GM18907 (cell line): ENCODE data around the gene NAA16.

ENCODE experiments used
- ATAC-seq: cut with Tn5 transposase; IDR thresholded peaks from one replicate; pipeline ENCODE4 v1.9.1; 2021; ENCODE audit warnings: mild to moderate bottlenecking, moderate library complexity; ENCODE audit not compliant: unreplicated experiment

The NAA16 gene

GRCh38 chr13:41302743-41303142, 8.3 kb upstream of the NAA16 start:
- ATAC-seq: no peak

- no peak for ATAC-seq
Measured at GRCh38 chr13:41304551-41304950, 6.5 kb upstream of the NAA16 start.

- ATAC-seq: no peak
Measured at GRCh38 chr13:41306271-41307145, 4.6 kb upstream of the NAA16 start.

GRCh38 chr13:41307884-41308640, 3.0 kb upstream of the NAA16 start:
- no peak for ATAC-seq

GRCh38 chr13:41311406-41312175, 524 bp downstream of the NAA16 start:
- ATAC-seq: peak; percentile 61

- peak; percentile 14 for ATAC-seq
Measured at GRCh38 chr13:41312176-41312500, 1.1 kb downstream of the NAA16 start.

GRCh38 chr13:41313117-41313516, 2.0 kb downstream of the NAA16 start:
- ATAC-seq: no peak

GRCh38 chr13:41313659-41314197, 2.7 kb downstream of the NAA16 start:
- no peak for ATAC-seq

- no peak for ATAC-seq
Measured at GRCh38 chr13:41315443-41316047, 4.5 kb downstream of the NAA16 start.

- no peak for ATAC-seq
Measured at GRCh38 chr13:41317243-41317642, 6.2 kb downstream of the NAA16 start.

GRCh38 chr13:41325752-41326151, 14.7 kb downstream of the NAA16 start:
- no peak for ATAC-seq

GRCh38 chr13:41326661-41327060, 15.6 kb downstream of the NAA16 start:
- no peak for ATAC-seq

GRCh38 chr13:41327994-41328790, 17.1 kb downstream of the NAA16 start:
- ATAC-seq: no peak

- ATAC-seq: no peak
Measured at GRCh38 chr13:41332829-41333228, 21.8 kb downstream of the NAA16 start.

GRCh38 chr13:41334810-41335209, 23.7 kb downstream of the NAA16 start:
- no peak for ATAC-seq

- ATAC-seq: no peak
Measured at GRCh38 chr13:41344358-41344757, 33.3 kb downstream of the NAA16 start.

GRCh38 chr13:41345165-41345913, 34.3 kb downstream of the NAA16 start:
- ATAC-seq: no peak

GRCh38 chr13:41345914-41346589, 35.0 kb downstream of the NAA16 start:
- no peak for ATAC-seq
